ENCODE results near the gene SYNM.

The SYNM gene

GRCh38 chr15:99163271-99164062 lies 58.6 kb downstream of the SYNM start:
- TF ChIP-seq CTCF (conservative IDR thresholded peaks at IDR 0.05; ENCODE audit: low read depth, low read length), result no peak
- peak; percentile 22 for DNase-seq (ENCODE audit: low read depth)
- H3K4me3 ChIP-seq (ENCODE audit: low read depth, low read length), result no peak overlapping the region

- no peak overlapping the region for H3K4me3 ChIP-seq (ENCODE audit: low read depth, low read length)
- TF ChIP-seq CTCF (conservative IDR thresholded peaks at IDR 0.05; ENCODE audit: low read depth, low read length), result no peak
- no peak for DNase-seq (ENCODE audit: low read depth)
Measured at GRCh38 chr15:99164119-99164518, 59.2 kb downstream of the SYNM start.

- no peak for TF ChIP-seq CTCF (conservative IDR thresholded peaks at IDR 0.05; ENCODE audit: low read depth, low read length)
- H3K4me3 ChIP-seq (ENCODE audit: low read depth, low read length), result no peak overlapping the region
- DNase-seq (ENCODE audit: low read depth), result no peak
Measured at GRCh38 chr15:99165020-99165790, 60.3 kb downstream of the SYNM start.

- no peak for TF ChIP-seq CTCF (conservative IDR thresholded peaks at IDR 0.05; ENCODE audit: low read depth, low read length)
- DNase-seq (ENCODE audit: low read depth), result no peak
- H3K4me3 ChIP-seq (ENCODE audit: low read depth, low read length), result no peak overlapping the region
Measured at GRCh38 chr15:99165956-99166689, 61.2 kb downstream of the SYNM start.

- DNase-seq (ENCODE audit: low read depth), result no peak
- H3K4me3 ChIP-seq (ENCODE audit: low read depth, low read length), result no peak overlapping the region
- no peak for TF ChIP-seq CTCF (conservative IDR thresholded peaks at IDR 0.05; ENCODE audit: low read depth, low read length)
Measured at GRCh38 chr15:99167201-99167600, 62.3 kb downstream of the SYNM start.

GRCh38 chr15:99167640-99168039 lies 62.8 kb downstream of the SYNM start:
- no peak for DNase-seq (ENCODE audit: low read depth)
- H3K4me3 ChIP-seq (ENCODE audit: low read depth, low read length), result no peak overlapping the region
- no peak for TF ChIP-seq CTCF (conservative IDR thresholded peaks at IDR 0.05; ENCODE audit: low read depth, low read length)

Measured in choroid plexus epithelial cell (primary cell).